Activated CD8-positive, alpha-beta memory T cell treated with anti-CD3 and anti-CD28 coated beads, Interleukin-2, amount 10 ng/mL, durations not matched to agents 7 days and 5 days (primary cell): Measurements from ENCODE around the gene DCUN1D3. TPM values are rescaled to one million over a fixed set of nuclear protein-coding genes. Genes with fewer than 3 reads are reported as not detected.
A peak's percentile ranks its signal among the peaks of the same experiment; 100 is the strongest.
"Not testable (repeated sequence)": the region's sequence is repeated elsewhere in the genome, so short reads cannot be mapped to it uniquely, and the experiment has no call there.

Experiments
- ATAC-seq: fragments of 150-1000 bp; cut with Tn5 transposase; one replicate; pipeline ENCODE4 v1.10.0; 2021; ENCODE audit warnings: moderate library complexity
- CTCF ChIA-PET: fragments of 350-600 bp; sonication (Branson Sonifier 250); formaldehyde crosslinking; loops from one replicate; lab custom pipeline; 2021; ENCODE audit warnings: antibody characterized with exemption; lab: Charles Lee
- DNase-seq: peaks from one replicate; pipeline ENCODE4 v3.0.0-alpha.2; 2020
- H3K27ac Mint-ChIP-seq: one replicate; pipeline ENCODE4 v1.8.0; 2021; ENCODE audit warnings: mild to moderate bottlenecking, mixed read lengths
- H3K27me3 Mint-ChIP-seq: one replicate; pipeline ENCODE4 v1.8.0; 2021; ENCODE audit warnings: mixed read lengths
- H3K36me3 Mint-ChIP-seq: one replicate; pipeline ENCODE4 v1.8.0; 2021; ENCODE audit warnings: mild to moderate bottlenecking, mixed read lengths
- H3K4me1 Mint-ChIP-seq: one replicate; pipeline ENCODE4 v1.8.0; 2021; ENCODE audit warnings: mixed read lengths
- H3K4me3 Mint-ChIP-seq: one replicate; pipeline ENCODE4 v1.8.0; 2021; ENCODE audit warnings: mild to moderate bottlenecking, moderate library complexity, mixed read lengths
- H3K9me3 Mint-ChIP-seq: one replicate; pipeline ENCODE4 v1.8.0; 2022; ENCODE audit warnings: low read depth, mixed read lengths
- total RNA-seq, 2 experiments: library from RNA; stranded (reverse); gene quantifications; one replicate each; pipeline ENCODE4 v1.2.3, GENCODE V29; 2021

The DCUN1D3 gene
- total RNA-seq, 2 experiments from 2014 or later: 18.1 to 24.4 TPM

DNA sequence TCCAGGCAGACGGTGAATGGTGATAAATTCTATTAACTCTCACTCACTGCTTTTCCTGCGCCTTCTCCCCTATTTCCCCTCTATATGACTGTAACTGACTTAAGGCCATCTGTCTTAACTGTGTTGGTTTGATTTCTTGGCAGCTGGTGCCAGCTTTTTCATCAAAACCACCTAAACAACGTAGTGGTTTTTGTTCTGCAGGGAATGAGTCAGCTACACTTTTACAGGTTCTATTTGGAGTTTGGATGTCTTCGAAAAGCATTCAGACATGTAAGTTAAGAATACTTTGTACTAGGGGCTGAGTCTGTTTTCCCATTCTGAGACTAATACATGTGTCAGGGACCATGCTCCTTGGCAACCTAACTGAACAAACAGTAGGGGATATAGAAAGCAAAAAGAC is 85.4 kb downstream of the DCUN1D3 start:
- H3K9me3 Mint-ChIP-seq: no peaks in the 10 kb centered on the region
- H3K4me1 Mint-ChIP-seq: peaks cover 24% of the 10 kb centered on the region
- no peaks in the 10 kb centered on the region for H3K27me3 Mint-ChIP-seq
- peaks cover 51% of the 10 kb centered on the region for H3K36me3 Mint-ChIP-seq
- H3K27ac Mint-ChIP-seq: no peak overlapping the region
- CTCF ChIA-PET: interaction anchor here (1.0 to 3.3 kb wide), 4 partner anchors 8 to 89 kb away, joined by 3 to 9 read pairs (median 6); partner anchors contain the start of genes ERI2 and REXO5
- ATAC-seq: peak; percentile 74
- H3K4me3 Mint-ChIP-seq: no peak overlapping the region
- no peak for DNase-seq

DNA sequence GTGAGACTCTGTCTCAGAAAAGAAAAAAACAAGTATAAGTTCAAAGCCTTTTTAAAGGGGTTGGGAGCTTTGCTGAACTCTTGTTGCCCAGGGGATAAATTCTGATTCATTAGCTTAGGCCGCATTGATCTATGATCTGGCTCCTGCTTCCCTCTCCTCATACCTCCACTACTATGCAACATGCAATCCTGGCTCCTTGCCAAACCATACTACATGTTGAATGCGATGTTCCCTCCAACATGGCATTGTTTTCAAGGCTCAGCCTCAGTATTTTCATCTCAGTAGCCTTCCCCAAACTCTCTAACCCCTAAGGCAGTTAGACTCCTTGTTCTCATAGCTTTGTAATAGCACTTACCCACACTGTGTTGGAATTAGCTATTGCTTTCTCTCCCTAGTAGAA is 87.6 kb downstream of the DCUN1D3 start:
- H3K4me1 Mint-ChIP-seq: peaks cover 33% of the 10 kb centered on the region
- H3K27me3 Mint-ChIP-seq: no peaks in the 10 kb centered on the region
- H3K27ac Mint-ChIP-seq: no peak overlapping the region
- H3K36me3 Mint-ChIP-seq: peaks cover 42% of the 10 kb centered on the region
- no peak overlapping the region for H3K4me3 Mint-ChIP-seq
- no peak for ATAC-seq
- no peak for DNase-seq
- H3K9me3 Mint-ChIP-seq: no peaks in the 10 kb centered on the region
- CTCF ChIA-PET: interaction anchor here (0.7 to 3.3 kb wide), 4 partner anchors 14 to 376 kb away, joined by 3 to 9 read pairs (median 4); no protein-coding TSS in a partner anchor

DNA sequence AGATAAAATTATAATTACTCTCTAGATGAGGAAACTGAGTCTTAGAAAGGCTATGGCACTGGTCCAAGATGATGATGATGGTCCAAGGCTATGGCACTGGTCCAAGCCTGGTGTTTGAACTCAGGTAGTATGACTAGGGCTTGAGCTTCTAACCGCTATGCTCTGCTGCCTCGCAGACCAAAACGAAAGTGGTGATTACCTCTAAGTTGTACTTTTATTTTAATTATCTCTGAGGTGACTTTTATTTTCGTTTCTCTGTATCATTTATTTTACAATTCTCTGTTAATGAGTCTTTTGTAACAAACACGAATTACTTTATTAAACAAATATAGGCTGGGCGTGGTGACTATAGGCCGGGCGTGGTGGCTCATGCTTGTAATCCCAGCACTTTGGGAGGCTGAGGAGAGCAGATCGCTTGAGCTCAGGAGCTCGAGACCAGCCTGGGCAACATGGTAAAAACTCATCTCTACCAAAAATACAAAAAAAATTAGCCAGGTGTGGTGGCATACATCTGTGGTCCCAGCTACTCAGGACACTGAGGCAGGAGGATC is 88.2 kb downstream of the DCUN1D3 start:
- no peaks in the 10 kb centered on the region for H3K9me3 Mint-ChIP-seq
- no peaks in the 10 kb centered on the region for H3K27me3 Mint-ChIP-seq
- no peak overlapping the region for H3K4me3 Mint-ChIP-seq
- no peak for DNase-seq
- no peak overlapping the region for H3K27ac Mint-ChIP-seq
- H3K36me3 Mint-ChIP-seq: peaks cover 38% of the 10 kb centered on the region
- CTCF ChIA-PET: interaction anchor here (1.0 to 3.3 kb wide), 3 partner anchors 13 to 132 kb away, joined by 3 to 9 read pairs (median 5); no protein-coding TSS in a partner anchor
- no peak for ATAC-seq
- H3K4me1 Mint-ChIP-seq: peaks cover 33% of the 10 kb centered on the region

DNA sequence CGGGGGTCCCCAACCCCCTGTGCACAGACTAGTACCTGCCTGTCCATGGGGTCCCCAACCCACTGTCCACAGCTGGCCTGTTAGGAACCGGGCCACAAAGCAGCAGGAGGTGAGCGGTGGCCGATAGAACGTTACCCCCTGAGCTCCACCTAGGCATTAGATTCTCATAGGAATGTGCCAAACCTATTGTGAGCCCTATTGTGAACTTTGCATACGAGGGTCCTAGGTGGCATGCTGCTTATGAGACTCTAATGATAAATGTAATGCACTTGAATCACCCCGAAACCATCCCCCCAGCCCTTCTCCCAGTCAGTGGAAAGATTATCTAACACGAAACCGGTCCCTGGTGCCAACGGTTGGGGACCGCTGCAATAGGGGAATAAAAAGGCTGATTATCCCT is 92.3 kb downstream of the DCUN1D3 start:
- peaks cover 35% of the 10 kb centered on the region for H3K4me1 Mint-ChIP-seq
- CTCF ChIA-PET: interaction anchor here (1.5 to 2.1 kb wide), 3 partner anchors 8 to 493 kb away, joined by 3 to 8 read pairs (median 7); no protein-coding TSS in a partner anchor

DNA sequence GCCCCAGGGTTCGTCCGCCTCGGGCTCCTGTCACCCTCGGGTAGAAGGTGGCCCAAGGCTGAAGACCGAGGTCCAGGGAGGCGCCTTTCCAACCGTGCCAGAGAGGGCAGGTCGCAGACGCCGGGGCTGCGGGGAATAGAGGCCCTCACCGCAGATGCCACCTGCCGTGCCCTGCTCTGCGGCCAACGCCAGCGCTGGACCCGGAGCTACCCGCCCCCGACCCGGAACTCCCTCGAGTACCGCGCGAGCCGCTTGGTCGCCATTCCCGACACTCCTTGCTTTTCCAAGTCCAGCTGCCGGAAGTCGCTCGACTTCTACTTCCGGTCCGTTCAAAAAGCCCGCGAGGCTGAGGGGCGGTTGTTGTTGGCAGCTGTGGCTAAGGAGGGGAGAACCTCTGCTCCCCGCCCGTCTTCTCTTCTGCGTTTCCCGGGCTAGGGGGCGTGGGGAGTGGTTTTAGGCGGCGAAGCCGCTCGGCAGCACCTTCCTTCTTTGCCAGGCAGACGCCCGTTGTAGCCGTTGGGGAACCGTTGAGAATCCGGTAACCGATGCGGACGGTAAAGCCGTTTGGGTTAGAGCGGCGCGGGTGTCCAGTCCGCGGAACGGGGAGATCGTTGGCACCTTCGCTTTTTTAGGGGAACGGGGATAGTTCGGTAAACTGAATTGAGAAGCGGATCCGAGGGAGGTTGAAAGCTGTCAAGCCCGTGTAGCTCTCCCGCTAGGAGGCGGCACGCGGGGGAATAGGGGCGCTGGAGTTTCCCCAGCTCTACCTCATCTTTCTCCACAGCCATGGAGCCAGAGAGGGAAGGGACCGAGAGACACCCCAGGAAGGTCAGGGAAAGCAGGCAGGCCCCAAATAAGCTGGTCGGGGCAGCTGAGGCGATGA is 93.7 kb downstream of the DCUN1D3 start, which contains the start of the genes ERI2 and REXO5:
Gene ERI2, minus strand, starts transcription at position 305 of the 883 bp plus-strand sequence. Its CDS starts 42 bp downstream, at position 263.
Gene REXO5, plus strand, starts transcription at position 360 of the 883 bp plus-strand sequence. Its CDS starts 427 bp downstream, at position 787.
- ATAC-seq: peak; percentile 85
- no peaks in the 10 kb centered on the region for H3K9me3 Mint-ChIP-seq
- peaks cover 35% of the 10 kb centered on the region for H3K4me1 Mint-ChIP-seq
- H3K36me3 Mint-ChIP-seq: peaks cover 22% of the 10 kb centered on the region
- CTCF ChIA-PET: interaction anchor here (0.7 to 2.1 kb wide), 15 partner anchors 9 to 1251 kb away, joined by 3 to 9 read pairs (median 3); partner anchors contain the start of genes THUMPD1 and VPS35L
- no peaks in the 10 kb centered on the region for H3K27me3 Mint-ChIP-seq
- H3K4me3 Mint-ChIP-seq: peak within 1 kb of the TSS; percentile 97
- peak; percentile 86 for DNase-seq
- H3K27ac Mint-ChIP-seq: peak within 1 kb of the TSS; percentile 96

More for the DNA sequence above, 92.3 kb downstream of the DCUN1D3 start:
- peak overlapping the region; percentile 96 for H3K27ac Mint-ChIP-seq
- H3K36me3 Mint-ChIP-seq: peaks cover 23% of the 10 kb centered on the region
- no peaks in the 10 kb centered on the region for H3K27me3 Mint-ChIP-seq
- DNase-seq: no peak
- no peaks in the 10 kb centered on the region for H3K9me3 Mint-ChIP-seq
- peak overlapping the region; percentile 97 for H3K4me3 Mint-ChIP-seq
- no peak for ATAC-seq

DNA sequence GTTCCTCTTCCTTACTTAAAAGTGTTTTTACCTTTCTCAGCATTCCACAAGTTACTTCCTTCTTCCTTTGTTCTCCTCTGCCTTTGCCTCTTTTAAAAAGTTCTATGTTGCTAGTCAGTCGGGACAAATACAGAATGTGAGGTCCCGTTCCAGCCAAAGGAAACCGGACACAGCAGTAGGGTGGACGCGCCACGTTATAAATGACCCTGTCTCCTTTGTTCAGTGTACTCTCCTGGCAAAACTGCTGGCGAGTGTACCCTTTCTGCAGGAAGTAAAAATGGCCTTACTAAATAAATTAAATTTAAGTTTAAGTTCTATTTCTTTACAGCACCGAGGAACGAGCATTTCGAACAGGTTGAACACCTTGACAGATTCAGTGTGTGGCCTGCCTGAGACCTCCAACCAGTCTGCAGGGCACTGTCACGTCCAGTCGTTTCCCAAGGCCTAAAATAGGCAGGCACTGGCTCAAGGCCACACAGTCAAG is 94.4 kb downstream of the DCUN1D3 start:
- H3K27me3 Mint-ChIP-seq, DNase-seq, ATAC-seq, H3K9me3 Mint-ChIP-seq: not testable (repeated sequence)
- peaks cover 22% of the 10 kb centered on the region for H3K36me3 Mint-ChIP-seq
- CTCF ChIA-PET: interaction anchor here (0.9 to 2.1 kb wide), 7 partner anchors 10 to 278 kb away, joined by 3 to 9 read pairs (median 5); no protein-coding TSS in a partner anchor
- H3K27ac Mint-ChIP-seq: peak overlapping the region; percentile 96
- H3K4me1 Mint-ChIP-seq: peaks cover 31% of the 10 kb centered on the region
- H3K4me3 Mint-ChIP-seq: peak overlapping the region; percentile 97

Other genes starting within 250 kb of the DCUN1D3 start
- gene ACSM1, start 202.7 kb downstream of the DCUN1D3 start, total RNA-seq: not detected
- 10 to 100 TPM; 38.5 to 43.7 TPM for gene THUMPD1, start 158.5 kb downstream of the DCUN1D3 start, total RNA-seq
- 10 to 100 TPM in 1 of 2 experiments, 1 to 10 TPM in 1; 9.4 to 10.1 TPM for gene ACSM3, start 136.3 kb downstream of the DCUN1D3 start, total RNA-seq
- 10 to 100 TPM; 20.1 to 21.6 TPM for gene ERI2, start 93.9 kb downstream of the DCUN1D3 start, total RNA-seq
- 10 to 100 TPM; 18.7 to 24.7 TPM for gene REXO5, start 93.8 kb downstream of the DCUN1D3 start, total RNA-seq
- gene LYRM1, start 413 bp upstream of the DCUN1D3 start, total RNA-seq: 10 to 100 TPM; 38.6 to 47.7 TPM